Fibroblast of skin of right biceps (primary cell): Measurements from ENCODE around the gene VPS72.
"Not testable (repeated sequence)": the region's sequence is repeated elsewhere in the genome, so short reads cannot be mapped to it uniquely, and the experiment has no call there.

ENCODE experiments used
- DNase-seq: peaks from one replicate; pipeline ENCODE4 v3.0.0-alpha.2; 2013

VPS72 gene, protein sequence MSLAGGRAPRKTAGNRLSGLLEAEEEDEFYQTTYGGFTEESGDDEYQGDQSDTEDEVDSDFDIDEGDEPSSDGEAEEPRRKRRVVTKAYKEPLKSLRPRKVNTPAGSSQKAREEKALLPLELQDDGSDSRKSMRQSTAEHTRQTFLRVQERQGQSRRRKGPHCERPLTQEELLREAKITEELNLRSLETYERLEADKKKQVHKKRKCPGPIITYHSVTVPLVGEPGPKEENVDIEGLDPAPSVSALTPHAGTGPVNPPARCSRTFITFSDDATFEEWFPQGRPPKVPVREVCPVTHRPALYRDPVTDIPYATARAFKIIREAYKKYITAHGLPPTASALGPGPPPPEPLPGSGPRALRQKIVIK

DNA sequence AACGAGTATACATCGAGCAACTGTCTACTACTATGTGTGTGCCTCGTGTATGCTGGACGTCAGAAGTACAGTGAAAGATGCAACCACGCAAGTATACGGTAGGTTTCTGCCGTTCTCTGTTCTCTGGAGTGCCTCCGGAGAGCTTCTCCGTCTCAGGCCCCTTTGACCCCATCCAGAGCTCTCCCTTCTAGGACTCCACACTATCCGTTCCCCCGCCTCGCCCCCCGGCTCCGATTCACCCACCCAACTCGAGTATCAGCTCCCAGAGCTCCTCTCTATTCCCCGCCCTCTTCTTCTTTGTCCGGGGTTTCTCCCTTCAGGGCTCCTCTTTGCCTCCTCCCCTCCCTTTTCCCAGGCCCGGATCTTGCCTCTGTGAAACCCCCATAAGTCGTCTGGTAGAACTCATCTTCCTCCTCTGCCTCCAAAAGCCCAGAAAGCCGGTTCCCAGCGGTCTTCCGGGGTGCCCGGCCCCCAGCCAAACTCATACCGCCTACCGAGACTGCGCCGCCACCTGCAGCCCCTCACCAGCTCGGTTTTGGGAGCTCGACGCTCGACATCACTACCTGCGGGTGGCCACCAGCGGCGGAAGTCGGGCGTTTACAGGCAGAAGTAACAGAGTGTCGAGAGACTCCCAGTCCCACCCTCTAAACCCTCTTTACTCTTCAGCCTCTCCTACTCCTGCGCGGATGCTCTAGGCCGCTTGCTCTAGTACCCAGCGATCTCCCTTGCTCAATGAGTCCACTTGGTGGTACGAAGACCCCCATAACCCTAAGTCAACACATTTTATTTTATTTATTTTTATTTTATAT, at the start of gene VPS72:
Gene VPS72 (minus strand): TSS at position 561 of the 809 bp plus-strand sequence. CDS start 76 bp downstream, at position 485.
- DNase-seq = peak; percentile 91

DNA sequence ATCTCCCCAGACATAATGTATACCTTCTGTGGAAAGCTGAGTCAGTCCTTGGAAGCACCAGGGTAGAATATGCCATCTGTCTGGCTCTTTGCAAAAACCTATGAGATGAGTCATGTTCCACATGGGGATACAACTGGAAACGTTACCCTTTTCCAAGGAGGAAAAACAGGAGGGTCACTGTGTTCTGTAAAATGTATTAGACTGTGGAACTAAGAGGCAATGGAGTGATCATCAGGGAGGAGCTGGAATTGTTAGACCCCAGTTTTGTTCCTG, 48.4 kb upstream of the VPS72 start:
- DNase-seq = peak; percentile 89

DNA sequence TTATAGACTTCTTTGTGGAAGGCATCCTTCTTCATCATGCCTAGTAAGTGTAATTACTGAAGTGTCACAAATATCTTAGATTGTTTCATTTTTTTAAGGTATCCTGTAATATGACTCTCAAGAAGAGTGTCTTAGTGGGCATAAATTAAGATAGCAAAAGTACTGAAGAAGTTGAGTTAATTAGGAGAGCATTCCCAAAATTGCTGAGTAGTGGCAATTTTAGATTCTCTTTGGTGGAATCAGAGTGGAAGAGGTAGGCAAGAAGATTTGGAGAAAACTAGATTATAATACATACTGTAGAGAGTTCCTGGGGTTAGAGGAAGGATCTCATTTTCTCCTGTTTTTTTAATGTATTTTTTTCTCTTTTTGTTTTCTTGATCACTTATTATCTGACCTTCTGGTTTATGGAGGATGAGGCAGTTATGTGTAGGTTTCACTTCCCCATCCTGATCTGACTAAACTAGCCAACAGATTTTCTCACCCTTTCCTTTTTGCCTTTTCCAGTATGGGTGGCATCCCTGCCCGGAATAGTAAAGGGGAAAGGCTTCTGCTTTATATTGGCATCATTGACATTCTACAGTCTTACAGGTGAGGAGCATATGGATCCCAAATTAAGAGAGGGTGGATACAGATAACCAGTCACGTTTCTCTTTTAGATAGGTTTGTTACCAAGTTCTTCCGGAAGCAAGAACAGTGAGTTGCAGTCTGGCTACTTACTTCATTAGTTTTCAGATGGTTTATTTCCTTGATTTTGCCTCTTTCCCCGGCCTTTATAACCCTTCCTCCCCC, 47.9 kb upstream of the VPS72 start:
- DNase-seq = no peak

DNA sequence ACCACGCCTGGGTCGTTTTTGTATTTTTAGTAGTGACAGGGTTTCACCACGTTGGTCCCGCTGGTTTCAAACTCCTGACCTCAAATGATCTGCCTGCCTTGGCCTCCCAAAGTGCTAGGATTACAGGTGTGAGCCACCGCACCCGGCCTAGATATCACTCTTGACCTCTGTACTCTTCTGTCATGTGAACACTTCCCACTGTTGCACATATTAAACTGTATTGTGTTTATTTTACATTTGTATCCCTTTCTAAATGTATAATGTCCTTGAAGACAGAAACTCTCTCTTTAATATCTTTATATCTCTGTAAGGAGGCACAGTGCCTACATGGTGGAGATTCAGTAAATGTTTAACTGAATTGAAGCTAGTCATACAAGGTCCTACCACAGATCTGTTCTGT, 45.2 kb upstream of the VPS72 start:
- no peak for DNase-seq

DNA sequence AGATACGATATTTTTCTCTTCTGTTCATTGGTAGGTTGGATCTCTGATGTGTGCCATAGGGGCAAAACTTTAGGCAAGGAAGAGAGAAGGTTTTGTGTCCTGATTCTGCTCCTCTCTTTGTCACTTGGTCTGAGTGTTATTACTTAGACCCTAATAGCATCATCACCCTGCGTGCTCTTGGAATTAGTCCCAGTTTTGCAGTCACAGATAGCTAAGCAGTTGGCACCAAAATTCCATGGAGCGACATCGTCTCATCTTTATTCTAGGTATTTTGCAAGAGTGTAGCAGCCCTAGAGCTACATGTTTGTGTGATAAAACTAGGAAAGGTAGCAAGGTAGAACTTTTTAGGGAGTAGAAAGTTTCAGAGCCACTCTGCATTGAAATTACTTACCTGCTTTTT, 32.1 kb upstream of the VPS72 start:
- peak; percentile 34 for DNase-seq

DNA sequence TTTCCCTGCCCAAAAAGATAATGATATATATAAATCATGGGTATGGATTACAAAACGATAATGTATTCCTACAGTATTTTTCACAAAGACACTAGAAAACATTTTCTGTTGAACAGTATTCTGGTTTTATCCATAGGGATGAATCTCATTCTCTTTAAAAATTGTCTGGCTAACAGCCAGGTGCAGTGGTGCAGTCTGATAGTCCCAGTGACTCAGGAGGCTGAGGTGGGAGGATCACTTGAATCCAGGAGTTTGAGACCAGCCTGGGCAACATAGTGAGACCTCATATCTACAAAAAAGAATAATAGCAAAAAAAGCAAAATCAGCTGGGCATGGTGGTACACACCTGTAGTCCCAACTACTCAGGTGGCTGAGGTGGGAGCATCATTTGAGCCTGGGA, 31.6 kb upstream of the VPS72 start:
- DNase-seq = no peak

DNA sequence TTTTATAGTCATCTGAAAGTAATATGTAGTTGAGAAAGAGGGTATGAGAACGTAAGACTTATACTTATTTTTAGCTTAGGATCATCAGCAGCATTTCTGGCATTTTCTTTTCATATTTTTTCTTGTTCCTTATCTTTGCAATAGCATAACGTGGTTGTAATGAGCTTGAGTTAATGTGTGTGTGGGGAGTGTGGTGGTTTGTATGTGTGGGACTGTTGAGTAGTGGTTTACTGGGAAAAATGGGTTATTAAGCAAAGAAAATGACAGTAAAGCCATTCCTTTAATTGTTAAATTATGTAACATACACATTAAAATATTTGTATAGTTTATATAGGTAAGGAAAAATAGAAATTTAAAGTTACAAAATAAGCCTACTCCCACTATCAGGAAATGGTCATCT, 23.6 kb upstream of the VPS72 start:
- no peak for DNase-seq

DNA sequence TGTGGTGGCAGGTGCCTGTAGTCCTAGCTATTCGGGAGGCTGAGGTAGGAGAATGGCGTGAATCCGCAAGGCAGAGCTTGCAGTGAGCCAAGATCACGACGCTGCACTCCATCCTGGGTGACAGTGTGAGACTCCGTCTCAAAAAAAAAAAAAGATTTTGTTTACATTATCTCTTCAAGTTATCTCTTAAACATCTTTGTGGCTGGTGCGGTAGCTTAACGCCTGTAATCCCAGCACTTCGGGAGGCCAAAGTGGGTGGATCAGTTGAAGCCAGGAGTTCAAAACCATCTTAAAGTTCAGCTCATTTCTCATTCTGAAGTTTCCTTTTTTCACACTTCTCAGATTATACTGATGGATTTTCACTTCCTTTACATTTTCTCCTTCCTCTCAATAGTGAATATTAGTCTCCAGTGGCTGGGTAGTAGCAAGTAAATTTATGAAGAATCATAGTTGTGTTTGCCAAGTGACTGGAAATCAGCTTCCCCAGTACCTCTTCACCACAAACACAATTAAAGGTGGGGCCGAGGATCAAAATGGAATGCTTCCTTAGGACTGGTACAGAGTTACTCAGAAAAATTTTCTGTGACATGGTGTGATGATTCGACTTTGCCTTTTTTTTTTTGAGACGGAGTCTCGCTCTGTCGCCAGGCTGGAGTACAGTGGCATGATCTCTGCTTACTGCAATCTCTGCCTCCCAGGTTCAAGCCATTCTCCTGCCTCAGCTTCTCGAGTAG, 22.1 kb upstream of the VPS72 start:
- no peak for DNase-seq

DNA sequence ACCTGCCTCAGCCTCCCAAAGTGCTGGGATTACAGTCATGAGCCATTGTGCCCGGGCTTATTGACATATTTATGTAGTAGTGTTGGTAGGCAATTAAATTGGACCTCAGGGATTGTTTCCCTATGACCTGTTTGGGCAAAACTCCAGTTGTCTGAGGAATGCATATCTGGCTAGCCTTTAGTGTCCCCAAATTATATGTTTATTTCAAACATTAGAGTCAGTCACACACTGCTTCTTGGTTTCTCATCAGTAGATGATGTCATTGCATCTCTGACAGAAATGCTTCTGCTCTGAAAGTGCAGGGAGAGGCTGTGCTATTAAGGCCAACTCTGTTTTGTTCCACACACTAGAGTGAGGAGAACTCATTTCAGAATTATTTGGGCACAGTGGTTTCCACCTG, 20.8 kb upstream of the VPS72 start:
- DNase-seq = peak; percentile 37

DNA sequence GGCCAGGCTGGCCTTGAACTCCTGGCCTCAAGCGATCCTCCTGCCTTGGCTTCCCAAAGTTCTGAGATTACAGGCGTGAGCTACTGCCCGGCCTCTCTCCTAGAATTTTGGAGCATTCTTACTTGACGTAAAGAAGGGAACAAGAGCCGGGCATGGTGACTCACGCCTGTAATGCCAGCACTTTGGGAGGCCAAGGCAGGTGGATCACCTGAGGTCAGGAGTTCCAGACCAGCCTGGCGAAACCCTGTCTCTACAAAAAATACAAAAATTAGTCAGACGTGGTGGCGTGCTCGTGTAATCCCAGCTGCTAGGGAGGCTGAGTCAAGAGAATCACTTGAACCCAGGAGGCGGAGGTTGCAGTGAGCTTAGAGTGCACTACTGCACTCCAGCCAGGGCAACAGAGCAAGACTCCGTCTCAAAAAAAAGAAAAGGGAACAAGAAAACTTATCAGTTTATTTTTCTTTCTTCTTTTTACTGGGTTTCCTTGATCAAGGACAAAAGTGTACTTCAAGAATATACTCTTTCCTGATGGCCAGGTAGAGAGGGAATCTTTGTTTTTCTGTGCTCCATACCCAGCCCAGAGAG, 15.5 kb upstream of the VPS72 start:
- not testable (repeated sequence) for DNase-seq

DNA sequence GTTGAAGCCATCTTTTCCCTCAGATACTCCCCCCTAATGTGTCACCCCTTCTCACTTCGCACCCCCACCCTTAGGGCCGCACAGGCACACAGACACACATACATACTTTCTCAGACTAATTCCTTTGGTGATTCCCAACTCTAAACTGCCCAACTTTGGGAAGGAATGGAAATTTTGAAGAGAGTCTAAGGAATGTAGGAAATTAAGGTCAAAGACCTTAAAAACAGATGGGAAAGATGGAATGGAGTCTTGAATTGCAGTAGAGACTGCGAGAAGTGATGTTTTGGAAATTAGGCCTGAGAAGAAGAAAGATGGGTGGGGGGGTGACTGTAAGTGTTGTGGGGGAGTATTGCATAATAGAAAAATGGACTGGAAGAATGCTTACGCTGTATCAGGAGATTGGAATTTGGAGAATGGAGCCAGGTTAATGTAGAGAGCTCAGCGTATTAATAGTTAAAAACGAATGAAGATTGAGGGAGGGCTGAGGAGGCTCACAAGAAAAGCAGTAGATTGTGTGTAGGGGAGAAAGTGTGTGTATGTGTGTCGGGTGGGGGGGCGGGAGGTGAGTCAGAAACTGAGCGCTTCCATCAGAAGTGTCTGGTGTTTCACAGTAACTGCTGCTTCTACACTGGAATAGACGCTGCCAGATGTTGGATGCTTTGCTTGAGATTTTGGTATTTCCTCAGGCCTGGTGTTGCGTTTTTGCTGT, 10.0 kb upstream of the VPS72 start:
- DNase-seq = peak; percentile 96

DNA sequence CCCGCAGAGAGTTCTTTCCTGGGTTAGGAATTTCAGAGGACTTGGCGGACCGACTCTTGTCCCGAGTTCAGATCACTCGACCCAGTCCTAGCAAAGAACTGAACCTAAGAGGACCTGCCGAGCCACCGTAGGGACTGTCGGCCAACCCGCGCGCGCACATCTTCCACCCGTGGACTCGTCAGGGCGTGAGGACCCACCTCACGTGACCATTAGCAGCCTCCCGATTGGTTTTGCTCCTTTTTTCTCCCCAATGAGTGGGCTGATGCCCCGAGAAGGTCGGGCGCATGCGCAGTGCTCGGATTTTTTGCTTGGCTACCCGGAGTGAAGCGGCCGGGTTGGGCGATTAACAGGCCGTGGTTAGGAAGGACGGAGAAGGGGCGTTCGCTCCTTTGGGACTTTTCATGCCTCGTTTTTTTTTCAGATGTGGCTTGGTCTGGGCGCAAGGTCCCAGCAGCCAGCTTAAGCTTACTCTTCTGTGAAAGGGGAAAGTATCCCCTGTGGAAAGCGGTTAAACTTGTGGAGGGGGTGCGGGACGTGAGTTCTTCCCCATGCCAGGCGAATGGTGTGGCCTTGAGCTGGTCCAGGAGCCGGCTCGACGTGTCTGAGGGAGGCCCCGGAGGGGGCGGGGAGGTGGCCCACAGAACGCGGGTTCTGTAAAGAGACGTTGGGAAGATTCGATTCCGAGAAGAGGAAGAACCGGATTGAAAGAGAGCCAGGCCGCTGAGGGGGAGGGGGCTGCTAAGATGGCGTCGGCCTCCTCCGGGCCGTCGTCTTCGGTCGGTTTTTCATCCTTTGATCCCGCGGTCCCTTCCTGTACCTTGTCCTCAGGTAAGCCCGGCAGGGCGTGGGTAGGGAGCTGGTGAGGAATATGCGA, 8.5 kb upstream of the VPS72 start, which contains the start of gene PIP5K1A:
Gene PIP5K1A (plus strand): TSS at position 299 of the 874 bp plus-strand sequence. CDS start 445 bp downstream, at position 744.
- DNase-seq = peak; percentile 98

DNA sequence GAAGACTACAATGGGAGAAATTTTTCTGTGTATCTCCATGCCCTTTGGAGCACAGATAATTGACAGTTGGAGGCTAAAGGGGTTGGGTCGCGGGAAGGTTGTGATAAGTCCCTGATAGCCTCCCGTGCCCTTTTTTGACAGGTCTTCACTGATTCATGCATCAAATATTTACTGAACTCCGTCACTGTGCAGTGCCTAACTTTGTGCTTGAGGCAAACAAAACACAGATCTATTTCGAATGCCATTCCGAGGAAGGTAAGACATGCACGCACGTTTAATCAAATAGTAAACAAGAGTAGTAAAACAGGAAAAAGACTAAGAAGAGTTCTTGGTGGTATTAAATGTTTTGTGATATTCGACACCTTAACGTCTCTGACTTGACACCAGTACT, 7.9 kb upstream of the VPS72 start:
- no peak for DNase-seq

DNA sequence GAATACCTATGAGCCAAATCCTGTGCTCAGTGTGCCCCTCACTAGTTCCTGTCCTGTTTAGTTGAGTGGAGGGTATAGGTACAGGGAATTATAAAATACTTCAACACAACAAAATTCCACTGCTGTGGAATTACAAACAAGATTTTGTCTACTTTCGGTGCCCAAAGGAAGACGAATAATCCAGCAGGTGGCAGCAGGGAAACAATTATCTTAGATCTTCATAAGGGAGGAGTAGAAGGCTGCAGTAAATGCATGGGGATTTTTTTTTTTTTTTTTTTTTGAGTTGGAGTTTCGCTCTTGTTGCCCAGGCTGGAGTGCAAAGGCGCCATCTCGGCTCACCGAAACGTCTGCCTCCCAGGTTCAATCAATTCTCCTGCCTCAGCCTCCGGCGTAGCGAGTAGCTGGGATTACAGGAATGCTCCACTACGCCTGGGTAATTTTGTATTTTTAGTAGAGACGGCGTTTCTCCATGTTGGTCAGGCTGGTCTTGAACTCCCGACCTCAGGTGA, 6.3 kb upstream of the VPS72 start:
- DNase-seq = peak; percentile 88

DNA sequence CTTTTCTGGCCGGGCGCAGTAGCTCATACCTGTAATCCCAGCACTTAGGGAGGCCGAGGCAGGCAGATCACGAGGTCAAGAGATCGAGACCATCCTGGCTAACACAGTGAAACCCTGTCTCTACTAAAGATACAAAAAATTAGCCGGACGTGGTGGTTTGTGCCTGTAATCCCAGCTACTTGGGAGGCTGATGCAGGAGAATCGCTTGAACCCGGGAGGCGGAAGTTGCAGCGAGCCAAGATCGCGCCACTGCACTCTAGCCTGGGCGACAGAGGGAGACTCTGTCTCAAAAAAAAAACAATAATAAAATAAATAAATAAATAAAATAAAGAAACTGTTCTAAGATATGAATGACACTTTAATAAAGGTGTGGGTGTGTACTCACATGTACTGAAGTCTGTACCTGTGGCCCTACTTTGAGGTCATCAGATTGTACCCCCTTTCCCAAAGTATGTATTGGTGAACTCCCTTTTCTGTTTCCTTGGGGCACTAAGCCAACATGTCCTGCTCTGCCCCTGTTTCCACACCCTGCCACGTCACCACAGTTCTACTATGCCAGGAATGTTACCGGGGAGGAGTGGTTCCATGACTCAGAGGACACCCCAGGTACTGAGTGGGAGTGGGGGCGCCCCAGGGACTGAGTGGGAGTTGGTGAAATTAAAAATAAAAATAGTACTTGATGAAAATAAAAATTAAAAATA, 5.0 kb upstream of the VPS72 start:
- DNase-seq = peak; percentile 91

DNA sequence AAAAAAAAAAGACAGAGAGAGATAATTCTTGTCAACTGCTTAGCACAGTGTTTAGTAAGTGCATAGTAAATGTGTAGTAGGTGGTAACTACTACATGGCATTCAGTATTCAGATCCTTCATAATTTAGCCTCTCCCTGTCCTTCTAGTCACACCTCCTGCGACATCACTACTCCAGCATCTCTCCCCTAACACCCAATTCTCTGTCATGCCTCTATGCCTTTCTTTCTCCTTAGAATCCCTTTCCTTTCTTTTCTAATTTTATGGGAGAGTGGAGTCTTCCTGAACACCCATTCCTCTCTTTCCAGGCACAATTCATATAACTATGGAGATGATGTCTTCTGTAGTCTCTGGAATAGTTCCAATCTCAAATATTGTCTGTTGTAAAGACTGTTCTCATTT, 3.9 kb upstream of the VPS72 start:
- no peak for DNase-seq

DNA sequence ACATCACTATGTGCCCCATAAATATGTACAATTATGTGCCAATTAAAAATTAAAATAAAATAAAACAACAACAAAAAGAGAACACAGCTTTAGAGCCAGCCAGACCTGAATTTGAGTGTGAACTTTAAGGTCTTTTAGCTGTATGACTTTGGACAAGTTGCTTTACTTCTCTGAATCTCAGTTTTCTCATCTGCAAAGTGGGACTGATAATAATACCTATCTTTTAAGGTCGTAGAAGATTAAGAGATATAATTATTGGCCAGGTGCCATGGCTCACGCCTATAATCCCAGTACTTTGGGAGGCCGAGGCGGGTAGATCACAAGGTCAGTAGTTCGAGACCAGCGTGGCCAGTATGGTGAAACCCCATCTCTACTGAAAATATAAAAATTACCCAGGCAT, 3.3 kb upstream of the VPS72 start:
- no peak for DNase-seq

DNA sequence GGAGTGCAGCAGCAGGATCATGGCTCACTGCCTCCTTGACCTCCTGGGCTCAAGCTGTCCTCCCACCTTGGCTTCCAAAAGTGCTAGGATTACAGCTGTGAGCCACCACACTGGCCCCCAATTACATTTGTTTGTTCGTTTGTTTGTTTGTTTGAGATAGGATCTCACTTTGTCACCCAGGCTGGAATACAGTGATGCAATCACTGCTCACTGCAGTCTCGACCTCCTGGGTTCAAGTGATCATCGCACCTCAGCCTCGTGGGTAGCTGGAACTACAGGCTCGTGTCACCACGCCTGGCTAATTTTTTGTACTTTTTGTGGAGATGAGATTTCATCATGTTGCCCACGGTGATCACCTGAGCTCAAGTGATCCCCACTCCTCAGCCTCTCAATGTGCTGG, 2.0 kb upstream of the VPS72 start:
- no peak for DNase-seq

DNA sequence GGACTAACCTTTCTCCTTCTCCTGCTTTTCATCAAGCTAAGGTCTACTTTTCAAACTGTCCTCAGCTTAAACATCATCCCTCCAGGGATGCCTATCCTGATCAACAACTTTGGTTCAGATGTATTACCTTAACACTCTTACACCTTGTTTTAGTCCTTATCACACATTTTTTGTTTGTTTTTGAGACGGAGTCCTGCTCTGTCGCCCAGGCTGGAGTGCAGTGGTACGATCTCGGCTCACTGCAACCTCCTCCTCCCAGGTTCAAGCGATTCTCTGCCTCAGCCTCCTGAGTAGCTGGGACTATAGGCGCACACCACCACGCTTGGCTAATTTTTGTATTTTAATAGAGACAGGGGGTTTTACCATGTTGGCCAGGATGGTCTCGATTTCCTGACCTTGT, 1.3 kb downstream of the VPS72 start:
- DNase-seq = not testable (repeated sequence)

DNA sequence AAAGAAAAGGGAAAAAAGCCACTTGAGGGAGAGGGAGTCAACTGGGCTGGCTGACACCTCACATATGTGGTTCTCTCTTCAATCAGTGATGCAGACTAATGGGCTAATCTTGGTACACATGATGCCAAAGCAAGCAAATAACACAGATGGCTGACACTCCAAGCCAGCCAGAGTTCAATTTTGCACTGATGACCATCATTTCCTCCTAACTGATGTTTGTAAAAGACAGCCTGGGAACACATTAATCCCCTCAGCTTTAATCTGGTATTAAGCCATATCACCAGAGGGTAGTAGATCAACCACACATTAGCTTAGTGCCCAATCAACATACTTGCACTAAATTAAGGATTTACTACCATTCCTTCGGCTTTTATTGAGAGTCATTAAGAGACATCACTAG, 2.8 kb downstream of the VPS72 start:
- no peak for DNase-seq
